Pulmonary artery endothelial cell (primary cell): Measurements from ENCODE around the gene PABPN1L. TPM values are rescaled to one million over a fixed set of nuclear protein-coding genes. Genes with fewer than 3 reads are reported as not detected.
"Not testable (repeated sequence)": the region's sequence is repeated elsewhere in the genome, so short reads cannot be mapped to it uniquely, and the experiment has no call there.

Experiments used
- DNase-seq: peaks from one replicate; pipeline ENCODE4 v3.0.0-alpha.2; 2011; ENCODE audit warnings: low read depth, low spot score
- total RNA-seq: library from RNA; depleted of rRNA; stranded (reverse); fragments of >200 nt; gene quantifications from 2 replicates; pipeline ENCODE4 v1.2.3, GENCODE V29; 2014

The PABPN1L gene
- total RNA-seq, 1 donor from 2014 or later: not detected

GRCh38 chr16:88831838-88832237, 34.6 kb downstream of the PABPN1L start:
- no peak for DNase-seq

GRCh38 chr16:88830783-88831182, 35.7 kb downstream of the PABPN1L start:
- DNase-seq: no peak

- no peak for DNase-seq
These were observed 36.2 kb downstream of the PABPN1L start for GRCh38 chr16:88830258-88830657.

- DNase-seq: no peak
These were observed 37.7 kb downstream of the PABPN1L start for GRCh38 chr16:88828711-88829110.

- DNase-seq: no peak
These were observed 38.7 kb downstream of the PABPN1L start for GRCh38 chr16:88827727-88828126.

GRCh38 chr16:88826070-88826840, 40.2 kb downstream of the PABPN1L start:
- no peak for DNase-seq

GRCh38 chr16:88825146-88825545, 41.3 kb downstream of the PABPN1L start:
- DNase-seq: no peak

GRCh38 chr16:88824256-88825077, 42.0 kb downstream of the PABPN1L start:
- no peak for DNase-seq

- DNase-seq: not testable (repeated sequence)
These were observed 42.8 kb downstream of the PABPN1L start for GRCh38 chr16:88823646-88824045.

GRCh38 chr16:88822281-88823040, 44.0 kb downstream of the PABPN1L start:
- no peak for DNase-seq

GRCh38 chr16:88821168-88821850, 45.2 kb downstream of the PABPN1L start:
- DNase-seq: no peak

GRCh38 chr16:88820385-88821025, 46.0 kb downstream of the PABPN1L start:
- DNase-seq: no peak

- DNase-seq: no peak
These were observed 47.3 kb downstream of the PABPN1L start for GRCh38 chr16:88819126-88819525.

GRCh38 chr16:88818575-88818874, 47.9 kb downstream of the PABPN1L start:
- no peak for DNase-seq

GRCh38 chr16:88817785-88818574, 48.5 kb downstream of the PABPN1L start:
- no peak for DNase-seq

- DNase-seq: no peak
These were observed 49.5 kb downstream of the PABPN1L start for GRCh38 chr16:88816736-88817535.

GRCh38 chr16:88815901-88816589, 50.4 kb downstream of the PABPN1L start:
- DNase-seq: no peak

GRCh38 chr16:88815227-88815626, 51.2 kb downstream of the PABPN1L start:
- no peak for DNase-seq

- DNase-seq: no peak
These were observed 52.3 kb downstream of the PABPN1L start for GRCh38 chr16:88814144-88814502.
